Neural progenitor cell (in vitro differentiated cells): ENCODE results near the gene LSP1.

Source experiments
- CTCF ChIP-seq: fragments of 200-600 bp; sonication (generic); IDR thresholded peaks from 2 replicates; pipeline ENCODE4 v1.5.1; 2017; ENCODE audit warnings: antibody characterized with exemption, mild to moderate bottlenecking
- EZH2 ChIP-seq: fragments of 200-600 bp; sonication (generic); IDR thresholded peaks from 2 replicates; pipeline ENCODE4 v1.6.1; 2017; ENCODE audit warnings: antibody characterized with exemption, mild to moderate bottlenecking, moderate library complexity

- no peak for TF ChIP-seq CTCF
- TF ChIP-seq EZH2: no peak
Measured at GRCh38 chr11:1879941-1880720, 27.2 kb downstream of the LSP1 start.
